HCT116 (cell line): ENCODE data around the gene CDH11. TPM values are rescaled to one million over a fixed set of nuclear protein-coding genes. Genes with fewer than 3 reads are reported as not detected.

Experiments used
- ATAC-seq: fragments of 200-7000 bp; cut with Tn5 transposase; 2 replicates; pipeline ENCODE4 v1.9.1; 2020; ENCODE audit warnings: mild to moderate bottlenecking, moderate library complexity
- BruUV-seq: library from RNA; stranded (reverse); fragments of 400-500 nt; replicated peaks from 2 replicates; lab custom pipeline; 2021; lab: Mats Ljungman, UMichigan
- CTCF ChIA-PET: fragments of 300-600 bp; sonication (Branson Sonifier 250); formaldehyde crosslinking; loops from one replicate; lab custom pipeline; 2021; ENCODE audit warnings: antibody characterized with exemption; lab: Charles Lee
- POLR2A ChIA-PET: fragments of 300-600, 350-600 bp; sonication (Branson Sonifier 250); formaldehyde crosslinking; loops from one replicate; lab custom pipeline; 2021; ENCODE audit warnings: antibody characterized with exemption; lab: Charles Lee
- RAD21 ChIA-PET, 2 experiments: fragments of 300-600 bp; sonication (Branson Sonifier 250); formaldehyde crosslinking; loops; one replicate each; lab custom pipeline; 2023; ENCODE audit warnings: low total read pairs in 2 of 2; ENCODE audit not compliant: uncharacterized antibody in 2 of 2, unreplicated experiment in 2 of 2, low non-redundant PET in 1 of 2; lab: Charles Lee
- DNase-seq: peaks from one replicate; pipeline ENCODE4 v3.0.0-alpha.2; 2010; ENCODE audit warnings: low read depth, low spot score
- H2AFZ ChIP-seq: fragments of 200-600 bp; shearing (Covaris generic), sonication (generic); 2 replicates; pipeline ENCODE4 v1.6.1; 2017; ENCODE audit warnings: low read depth, mixed run types, mixed read lengths, antibody characterized with exemption, low read length; ENCODE audit not compliant: poor library complexity, severe bottlenecking
- H3K27ac ChIP-seq: 2 replicates; pipeline ENCODE4 v1.5.1; 2012; ENCODE audit warnings: low read depth, low read length
- H3K27me3 ChIP-seq: fragments of 200-600 bp; sonication (generic); 2 replicates; pipeline ENCODE4 v1.6.1; 2016; ENCODE audit warnings: mixed run types, low read length, mixed read lengths; ENCODE audit not compliant: insufficient read depth
- H3K36me3 ChIP-seq, 2 experiments: fragments of 200-500 bp in 1 of 2; fragments of 200-600 bp in 1 of 2; sonication (Bioruptor generic) in 1 of 2; sonication (generic) in 1 of 2; 2 replicates each; pipeline versions ENCODE4 v1.5.1 to v1.6.1; 2014 to 2016; ENCODE audit warnings: low read length in 2 of 2, inconsistent platforms in 1 of 2, mixed read lengths in 1 of 2, mixed run types in 1 of 2; ENCODE audit not compliant: insufficient read depth in 2 of 2, control insufficient read depth in 1 of 2
- H3K4me1 ChIP-seq, 2 experiments: fragments of 200-600 bp in 1 of 2; sonication (generic) in 1 of 2; 2 replicates each; pipeline versions ENCODE4 v1.5.1 to v1.6.1; 2012 to 2017; ENCODE audit warnings: low read length in 2 of 2, inconsistent platforms in 1 of 2, mild to moderate bottlenecking in 1 of 2, mixed read lengths in 1 of 2, mixed run types in 1 of 2, moderate library complexity in 1 of 2; ENCODE audit not compliant: insufficient read depth in 2 of 2, control insufficient read depth in 1 of 2
- H3K4me2 ChIP-seq: fragments of 200-600 bp; sonication (generic); 2 replicates; pipeline ENCODE4 v1.6.1; 2017; ENCODE audit warnings: mixed run types, low read length, mixed read lengths
- H3K4me3 ChIP-seq, 2 experiments: fragments of 200-600 bp in 1 of 2; sonication (generic) in 1 of 2; replicated peaks in 1 of 2; 2 replicates each; pipeline ENCODE4 v1.5.1; 2011 to 2016; ENCODE audit warnings: low read length in 2 of 2, control low read depth in 1 of 2, low read depth in 1 of 2, mild to moderate bottlenecking in 1 of 2, mixed read lengths in 1 of 2, mixed run types in 1 of 2
- H3K79me2 ChIP-seq: fragments of 200-600 bp; sonication (generic); 2 replicates; pipeline ENCODE4 v1.6.1; 2017; ENCODE audit warnings: mild to moderate bottlenecking, mixed run types, low read length, moderate library complexity, mixed read lengths; ENCODE audit not compliant: insufficient read depth
- H3K9ac ChIP-seq: fragments of 200-600 bp; sonication (generic); 2 replicates; pipeline ENCODE4 v1.6.1; 2016; ENCODE audit warnings: low read length, mixed read lengths
- H3K9me2 ChIP-seq: fragments of 200-600 bp; sonication (generic), shearing (Covaris generic); 2 replicates; pipeline ENCODE4 v1.6.1; 2017; ENCODE audit warnings: mixed run types, mild to moderate bottlenecking, moderate library complexity; ENCODE audit not compliant: insufficient read depth
- H3K9me3 ChIP-seq, 2 experiments: fragments of 200-500 bp in 1 of 2; fragments of 200-600 bp in 1 of 2; sonication (Bioruptor generic) in 1 of 2; sonication (generic) in 1 of 2; 2 replicates each; pipeline ENCODE4 v1.6.1; 2014 to 2017; ENCODE audit warnings: low read length in 2 of 2, mixed read lengths in 2 of 2, inconsistent platforms in 1 of 2, low read depth in 1 of 2, mild to moderate bottlenecking in 1 of 2, mixed run types in 1 of 2, moderate library complexity in 1 of 2; ENCODE audit not compliant: control insufficient read depth in 1 of 2, insufficient read depth in 1 of 2
- H4K20me1 ChIP-seq: fragments of 200-600 bp; sonication (generic), shearing (Covaris generic); 2 replicates; pipeline ENCODE4 v1.6.1; 2017; ENCODE audit warnings: mixed run types, mild to moderate bottlenecking, moderate library complexity; ENCODE audit not compliant: insufficient read depth
- CEBPB ChIP-seq: IDR thresholded peaks from 2 replicates; pipeline ENCODE4 v1.6.1; 2012; ENCODE audit warnings: low read depth
- ELF1 ChIP-seq: IDR thresholded peaks from 2 replicates; pipeline ENCODE4 v1.6.1; 2012; ENCODE audit warnings: low read depth, borderline replicate concordance
- EZH2 ChIP-seq: fragments of 200-600 bp; sonication (generic); IDR thresholded peaks from 2 replicates; pipeline ENCODE4 v1.6.1; 2017; ENCODE audit warnings: antibody characterized with exemption, mixed run types
- EZH2phosphoT487 ChIP-seq: fragments of 200-600 bp; IDR thresholded peaks from 2 replicates; pipeline ENCODE4 v1.6.1; 2018; ENCODE audit warnings: antibody characterized with exemption, borderline replicate concordance
- JUND ChIP-seq: IDR thresholded peaks from 2 replicates; pipeline ENCODE4 v1.6.1; 2012
- POLR2A ChIP-seq: IDR thresholded peaks from 2 replicates; pipeline ENCODE4 v1.7.0; 2011; ENCODE audit warnings: borderline replicate concordance; ENCODE audit not compliant: insufficient read depth, insufficient read length; ENCODE audit errors: extremely low read depth
- POLR2AphosphoS5 ChIP-seq: IDR thresholded peaks from 2 replicates; pipeline ENCODE4 v1.6.1; 2011; ENCODE audit warnings: mild to moderate bottlenecking, low read depth, low read length, moderate library complexity
- RAD21 ChIP-seq: IDR thresholded peaks from 2 replicates; pipeline ENCODE4 v1.6.1; 2012; ENCODE audit warnings: low read depth, mild to moderate bottlenecking
- REST ChIP-seq: IDR thresholded peaks from 2 replicates; pipeline ENCODE4 v1.6.1; 2012; ENCODE audit warnings: low read depth
- intact Hi-C: fragments of 100-400 bp; cut with micrococcal nuclease; formaldehyde crosslinking; loops from 2 replicates; pipeline ENCODE4 v1.10.0; 2022
- total RNA-seq: library from RNA; stranded (reverse); gene quantifications from one replicate; pipeline ENCODE4 v1.2.1, GENCODE V29; 2021; ENCODE audit not compliant: unreplicated experiment
- TF ChIP-seq, protein P1 (sequence below): IDR thresholded peaks from 2 replicates; pipeline ENCODE4 v1.6.1; 2012

Gene CDH11
- total RNA-seq, 1 experiment from 2014 or later = 0.52 TPM

DNA sequence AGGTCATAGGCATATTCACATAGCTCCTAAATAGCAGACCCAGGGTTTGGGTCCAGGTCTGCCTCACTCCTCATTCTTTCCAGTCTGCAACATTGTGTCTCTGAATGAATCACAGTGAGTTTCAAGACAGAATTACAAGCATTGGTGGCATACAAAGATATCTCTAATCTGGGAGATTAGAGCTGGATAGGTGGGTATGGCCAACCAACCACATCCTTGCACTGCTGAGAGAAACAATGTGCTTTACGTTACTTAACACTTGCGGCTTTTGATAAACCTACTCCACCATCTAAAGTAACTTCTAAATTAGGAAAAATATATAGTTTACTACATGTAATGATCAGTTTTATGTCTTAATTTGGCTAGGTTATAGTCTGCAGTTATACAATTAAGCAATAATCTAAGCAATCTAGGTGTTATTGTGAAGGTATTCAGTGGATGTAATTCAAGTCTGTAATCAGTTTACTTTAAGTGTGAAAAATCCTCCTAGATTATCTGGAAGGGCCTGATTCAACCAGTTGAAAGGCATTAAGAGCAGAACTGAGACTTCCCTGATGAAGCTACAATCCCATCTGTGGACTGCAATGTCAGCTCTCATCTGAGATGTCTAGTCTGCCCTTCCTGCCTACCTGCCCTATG, 26.7 kb downstream of the CDH11 start:
- Histone ChIP-seq H3K4me3 (no peak overlapping the region), H3K9me2 (no peaks in the 10 kb centered on the region), H3K79me2 (no peaks in the 10 kb centered on the region), H3K4me1 (no peaks in the 10 kb centered on the region), H3K9ac (no peak overlapping the region), H3K36me3 (no peaks in the 10 kb centered on the region), H3K4me2 (no peak overlapping the region), H2AFZ (no peak overlapping the region), H3K27me3 (no peaks in the 10 kb centered on the region), H3K27ac (no peak overlapping the region), H4K20me1 (no peaks in the 10 kb centered on the region), H3K9me3 (peaks cover 4 to 5% of the 10 kb centered on the region in 2 experiments; a peak in 2 of 4 replicates)
- ATAC-seq (no peak), DNase-seq (no peak)
- intact Hi-C loops = no loop called here
- no TSS peak for BruUV-seq
- ChIA-PET RAD21 (no interaction called here), POLR2A (no interaction called here), CTCF (no interaction called here)
- TF ChIP-seq ELF1 = no peak
- no peak for TF ChIP-seq EZH2phosphoT487
- no peak for TF ChIP-seq EZH2
- TF ChIP-seq POLR2A = no peak
- TF ChIP-seq, protein P1, sequence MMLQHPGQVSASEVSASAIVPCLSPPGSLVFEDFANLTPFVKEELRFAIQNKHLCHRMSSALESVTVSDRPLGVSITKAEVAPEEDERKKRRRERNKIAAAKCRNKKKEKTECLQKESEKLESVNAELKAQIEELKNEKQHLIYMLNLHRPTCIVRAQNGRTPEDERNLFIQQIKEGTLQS = no peak

DNA sequence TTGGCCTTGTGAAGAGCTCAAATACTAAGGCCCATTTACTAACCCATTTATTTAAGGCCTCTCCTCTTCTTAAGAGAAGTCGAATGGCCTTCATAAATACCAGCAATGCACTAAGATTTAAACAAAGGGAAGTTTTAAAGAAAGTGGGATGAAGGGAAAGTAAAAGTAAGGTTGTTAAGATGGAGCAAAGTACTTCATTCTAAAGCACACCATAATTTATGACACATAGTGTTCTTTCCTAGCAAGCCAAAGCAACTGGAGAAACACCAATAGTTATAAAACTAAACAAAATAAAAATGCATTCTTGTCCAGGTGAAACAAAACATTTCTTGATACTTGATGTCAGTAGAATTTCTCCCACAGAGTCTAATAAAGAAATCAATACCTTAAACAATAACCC, 27.9 kb downstream of the CDH11 start:
- CTCF ChIA-PET = no interaction called here
- no peak for DNase-seq
- Histone ChIP-seq H3K27ac (no peak overlapping the region), H3K9ac (no peak overlapping the region), H2AFZ (no peak overlapping the region), H3K79me2 (no peaks in the 10 kb centered on the region), H3K4me2 (no peak overlapping the region)
- no peak for ATAC-seq
- TF ChIP-seq CEBPB (no peak), EZH2phosphoT487 (no peak), REST (no peak), POLR2AphosphoS5 (no peak), JUND (no peak), RAD21 (no peak)
- TF ChIP-seq, protein P1 = no peak
- TF ChIP-seq, all 23 proteins: peak for 0
- RAD21 ChIA-PET = no interaction called here
- Histone ChIP-seq H4K20me1 (no peaks in the 10 kb centered on the region), H3K27me3 (no peaks in the 10 kb centered on the region), H3K9me3 (peaks cover 4 to 5% of the 10 kb centered on the region in 2 experiments; a peak in 2 of 4 replicates), H3K9me2 (no peaks in the 10 kb centered on the region), H3K4me3 (no peak overlapping the region), H3K36me3 (no peaks in the 10 kb centered on the region), H3K4me1 (no peaks in the 10 kb centered on the region)
- no TSS peak for BruUV-seq
- intact Hi-C loops = no loop called here
- POLR2A ChIA-PET = no interaction called here
